ENCODE measurements around the gene STK10.

DNA sequence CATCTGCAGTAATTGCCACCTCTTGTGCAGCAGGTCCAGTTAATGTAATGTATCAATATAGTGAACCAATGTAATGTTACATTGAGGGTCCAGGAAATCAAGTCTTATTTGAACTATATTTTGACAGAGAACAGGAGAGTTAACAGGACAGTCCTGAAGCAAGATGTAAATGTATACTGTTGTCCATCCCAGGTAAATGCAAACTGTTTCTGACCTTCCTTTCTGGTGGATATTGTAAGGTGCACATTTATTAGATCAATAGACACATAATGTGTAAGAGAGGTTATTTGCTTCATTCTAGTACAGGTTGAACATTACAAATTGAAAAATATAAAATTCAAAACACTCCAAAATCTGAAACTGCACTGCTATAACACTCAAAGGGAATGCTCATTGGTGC lies 158.1 kb downstream of the STK10 start:
- TF ChIP-seq, protein P1, sequence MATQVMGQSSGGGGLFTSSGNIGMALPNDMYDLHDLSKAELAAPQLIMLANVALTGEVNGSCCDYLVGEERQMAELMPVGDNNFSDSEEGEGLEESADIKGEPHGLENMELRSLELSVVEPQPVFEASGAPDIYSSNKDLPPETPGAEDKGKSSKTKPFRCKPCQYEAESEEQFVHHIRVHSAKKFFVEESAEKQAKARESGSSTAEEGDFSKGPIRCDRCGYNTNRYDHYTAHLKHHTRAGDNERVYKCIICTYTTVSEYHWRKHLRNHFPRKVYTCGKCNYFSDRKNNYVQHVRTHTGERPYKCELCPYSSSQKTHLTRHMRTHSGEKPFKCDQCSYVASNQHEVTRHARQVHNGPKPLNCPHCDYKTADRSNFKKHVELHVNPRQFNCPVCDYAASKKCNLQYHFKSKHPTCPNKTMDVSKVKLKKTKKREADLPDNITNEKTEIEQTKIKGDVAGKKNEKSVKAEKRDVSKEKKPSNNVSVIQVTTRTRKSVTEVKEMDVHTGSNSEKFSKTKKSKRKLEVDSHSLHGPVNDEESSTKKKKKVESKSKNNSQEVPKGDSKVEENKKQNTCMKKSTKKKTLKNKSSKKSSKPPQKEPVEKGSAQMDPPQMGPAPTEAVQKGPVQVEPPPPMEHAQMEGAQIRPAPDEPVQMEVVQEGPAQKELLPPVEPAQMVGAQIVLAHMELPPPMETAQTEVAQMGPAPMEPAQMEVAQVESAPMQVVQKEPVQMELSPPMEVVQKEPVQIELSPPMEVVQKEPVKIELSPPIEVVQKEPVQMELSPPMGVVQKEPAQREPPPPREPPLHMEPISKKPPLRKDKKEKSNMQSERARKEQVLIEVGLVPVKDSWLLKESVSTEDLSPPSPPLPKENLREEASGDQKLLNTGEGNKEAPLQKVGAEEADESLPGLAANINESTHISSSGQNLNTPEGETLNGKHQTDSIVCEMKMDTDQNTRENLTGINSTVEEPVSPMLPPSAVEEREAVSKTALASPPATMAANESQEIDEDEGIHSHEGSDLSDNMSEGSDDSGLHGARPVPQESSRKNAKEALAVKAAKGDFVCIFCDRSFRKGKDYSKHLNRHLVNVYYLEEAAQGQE (IDR thresholded peaks at IDR 0.05; ENCODE audit: unreplicated experiment), result no peak
- TF ChIP-seq EZH2 (IDR thresholded peaks at IDR 0.05; ENCODE audit: low read depth, unreplicated experiment), result no peak
- TF ChIP-seq, protein P2, sequence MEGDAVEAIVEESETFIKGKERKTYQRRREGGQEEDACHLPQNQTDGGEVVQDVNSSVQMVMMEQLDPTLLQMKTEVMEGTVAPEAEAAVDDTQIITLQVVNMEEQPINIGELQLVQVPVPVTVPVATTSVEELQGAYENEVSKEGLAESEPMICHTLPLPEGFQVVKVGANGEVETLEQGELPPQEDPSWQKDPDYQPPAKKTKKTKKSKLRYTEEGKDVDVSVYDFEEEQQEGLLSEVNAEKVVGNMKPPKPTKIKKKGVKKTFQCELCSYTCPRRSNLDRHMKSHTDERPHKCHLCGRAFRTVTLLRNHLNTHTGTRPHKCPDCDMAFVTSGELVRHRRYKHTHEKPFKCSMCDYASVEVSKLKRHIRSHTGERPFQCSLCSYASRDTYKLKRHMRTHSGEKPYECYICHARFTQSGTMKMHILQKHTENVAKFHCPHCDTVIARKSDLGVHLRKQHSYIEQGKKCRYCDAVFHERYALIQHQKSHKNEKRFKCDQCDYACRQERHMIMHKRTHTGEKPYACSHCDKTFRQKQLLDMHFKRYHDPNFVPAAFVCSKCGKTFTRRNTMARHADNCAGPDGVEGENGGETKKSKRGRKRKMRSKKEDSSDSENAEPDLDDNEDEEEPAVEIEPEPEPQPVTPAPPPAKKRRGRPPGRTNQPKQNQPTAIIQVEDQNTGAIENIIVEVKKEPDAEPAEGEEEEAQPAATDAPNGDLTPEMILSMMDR (conservative IDR thresholded peaks at IDR 0.05; ENCODE audit: low read depth in 2 of 2), result no peak
